ENCODE measurements around the gene NHLRC4. TPM values are rescaled to one million over a fixed set of nuclear protein-coding genes. Genes with fewer than 3 reads are reported as not detected.

NHLRC4 gene
- total and polyA plus RNA-seq, 9 of the 15 experiments (the other 6 are each of a cell fraction or from before 2014, with no cell fraction given), result 0.24 to 3.7 (median 1.3) TPM; not detected in 2

GRCh38 chr16:588889-589657 lies 22.3 kb downstream of the NHLRC4 start (continued):
- TF ChIP-seq PRDM10 (IDR thresholded peaks at IDR 0.05; ENCODE audit: partially characterized antibody), result no peak
- TF ChIP-seq TCF15 (CRISPR knock-in tag; IDR thresholded peaks at IDR 0.05), result no peak
- no peak for TF ChIP-seq BACH1 (tag; IDR thresholded peaks at IDR 0.05)
- TF ChIP-seq ZNF395 (CRISPR knock-in tag; IDR thresholded peaks at IDR 0.05), result no peak
- TF ChIP-seq BRD9 (IDR thresholded peaks at IDR 0.05; ENCODE audit: low read depth, partially characterized antibody), result no peak
- TF ChIP-seq ZKSCAN3 (CRISPR knock-in tag; IDR thresholded peaks at IDR 0.05), result no peak
- TF ChIP-seq ZNF124 (CRISPR knock-in tag; IDR thresholded peaks at IDR 0.05), result no peak
- no peak for TF ChIP-seq THRAP3 (IDR thresholded peaks at IDR 0.05; ENCODE audit: borderline replicate concordance)
- no peak for TF ChIP-seq CREBBP (IDR thresholded peaks at IDR 0.05; ENCODE audit: low read depth, low read length)
- TF ChIP-seq VEZF1 (CRISPR knock-in tag; IDR thresholded peaks at IDR 0.05), result no peak
- TF ChIP-seq POLR2AphosphoS5 (IDR thresholded peaks at IDR 0.05; ENCODE audit: control insufficient read depth, insufficient read depth, low read depth, low read length), result peak; percentile 83
- no peak for TF ChIP-seq FOXM1 (IDR thresholded peaks at IDR 0.05; ENCODE audit: low read depth)
- TF ChIP-seq FOXM1 (CRISPR knock-in tag; IDR thresholded peaks at IDR 0.05; ENCODE audit: low read depth), result peak; percentile 76; the same call in 1 of the 2 replicates
- no peak for TF ChIP-seq ZBTB8A (IDR thresholded peaks at IDR 0.05; ENCODE audit: partially characterized antibody)
- no peak for TF ChIP-seq NR2F6 (CRISPR knock-in tag; IDR thresholded peaks at IDR 0.05)
- peak; percentile 59; the same call in 1 of the 2 replicates for TF ChIP-seq E2F1 (CRISPR knock-in tag; IDR thresholded peaks at IDR 0.05)
- TF ChIP-seq TEAD4 (IDR thresholded peaks at IDR 0.05; ENCODE audit: low read length), result no peak
- peak; percentile 56; the same call in 1 of the 2 replicates for TF ChIP-seq TEAD4 (CRISPR knock-in tag; IDR thresholded peaks at IDR 0.05; ENCODE audit: borderline replicate concordance)
- TF ChIP-seq BCOR (IDR thresholded peaks at IDR 0.05), result no peak
